ENCODE data around the gene SIM2.

Gene SIM2

DNA sequence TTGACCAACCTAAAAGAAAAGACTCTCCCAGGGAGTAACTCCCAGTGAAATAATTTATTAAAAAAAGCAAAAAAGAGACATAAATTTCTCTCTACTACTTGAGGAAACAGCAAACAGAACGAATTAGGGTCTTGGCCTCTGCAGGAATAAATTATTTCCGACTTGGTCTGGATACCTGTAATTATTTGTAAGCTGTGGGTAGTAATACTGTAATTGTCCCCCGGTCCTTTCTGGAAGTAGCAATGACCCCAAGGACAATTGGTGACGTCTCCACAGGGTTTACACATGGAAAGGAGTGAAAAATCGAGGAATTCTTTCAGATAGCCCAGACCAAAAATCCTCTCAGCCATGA is 3.7 kb upstream of the SIM2 start:
- no peak for TF ChIP-seq EZH2phosphoT487 (IDR thresholded peaks at IDR 0.05; ENCODE audit: low read depth)
- TF ChIP-seq, protein P1, sequence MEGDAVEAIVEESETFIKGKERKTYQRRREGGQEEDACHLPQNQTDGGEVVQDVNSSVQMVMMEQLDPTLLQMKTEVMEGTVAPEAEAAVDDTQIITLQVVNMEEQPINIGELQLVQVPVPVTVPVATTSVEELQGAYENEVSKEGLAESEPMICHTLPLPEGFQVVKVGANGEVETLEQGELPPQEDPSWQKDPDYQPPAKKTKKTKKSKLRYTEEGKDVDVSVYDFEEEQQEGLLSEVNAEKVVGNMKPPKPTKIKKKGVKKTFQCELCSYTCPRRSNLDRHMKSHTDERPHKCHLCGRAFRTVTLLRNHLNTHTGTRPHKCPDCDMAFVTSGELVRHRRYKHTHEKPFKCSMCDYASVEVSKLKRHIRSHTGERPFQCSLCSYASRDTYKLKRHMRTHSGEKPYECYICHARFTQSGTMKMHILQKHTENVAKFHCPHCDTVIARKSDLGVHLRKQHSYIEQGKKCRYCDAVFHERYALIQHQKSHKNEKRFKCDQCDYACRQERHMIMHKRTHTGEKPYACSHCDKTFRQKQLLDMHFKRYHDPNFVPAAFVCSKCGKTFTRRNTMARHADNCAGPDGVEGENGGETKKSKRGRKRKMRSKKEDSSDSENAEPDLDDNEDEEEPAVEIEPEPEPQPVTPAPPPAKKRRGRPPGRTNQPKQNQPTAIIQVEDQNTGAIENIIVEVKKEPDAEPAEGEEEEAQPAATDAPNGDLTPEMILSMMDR (IDR thresholded peaks at IDR 0.05; ENCODE audit: low read depth, low read length) = no peak
- no peaks in the 10 kb centered on the region for H3K79me2 ChIP-seq (ENCODE audit: low read length)
- no peak overlapping the region for H3K27ac ChIP-seq (ENCODE audit: low read length)
- H2AFZ ChIP-seq (ENCODE audit: low read depth, low read length) = no peak overlapping the region
- H3K27me3 ChIP-seq (ENCODE audit: low read depth, low read length) = no peaks in the 10 kb centered on the region
- no peak overlapping the region for H3K4me3 ChIP-seq (ENCODE audit: low read length)
- H3K9me3 ChIP-seq (ENCODE audit: insufficient read depth, low read length) = no peaks in the 10 kb centered on the region
- H3K9ac ChIP-seq (ENCODE audit: low read length) = no peak overlapping the region
- H4K20me1 ChIP-seq (ENCODE audit: insufficient read depth, low read length) = no peaks in the 10 kb centered on the region
- no peaks in the 10 kb centered on the region for H3K4me1 ChIP-seq (ENCODE audit: low read length)
- no peaks in the 10 kb centered on the region for H3K36me3 ChIP-seq (replicated peaks; ENCODE audit: low read depth, low read length)
- H3K4me2 ChIP-seq (ENCODE audit: low read length) = no peak overlapping the region

DNA sequence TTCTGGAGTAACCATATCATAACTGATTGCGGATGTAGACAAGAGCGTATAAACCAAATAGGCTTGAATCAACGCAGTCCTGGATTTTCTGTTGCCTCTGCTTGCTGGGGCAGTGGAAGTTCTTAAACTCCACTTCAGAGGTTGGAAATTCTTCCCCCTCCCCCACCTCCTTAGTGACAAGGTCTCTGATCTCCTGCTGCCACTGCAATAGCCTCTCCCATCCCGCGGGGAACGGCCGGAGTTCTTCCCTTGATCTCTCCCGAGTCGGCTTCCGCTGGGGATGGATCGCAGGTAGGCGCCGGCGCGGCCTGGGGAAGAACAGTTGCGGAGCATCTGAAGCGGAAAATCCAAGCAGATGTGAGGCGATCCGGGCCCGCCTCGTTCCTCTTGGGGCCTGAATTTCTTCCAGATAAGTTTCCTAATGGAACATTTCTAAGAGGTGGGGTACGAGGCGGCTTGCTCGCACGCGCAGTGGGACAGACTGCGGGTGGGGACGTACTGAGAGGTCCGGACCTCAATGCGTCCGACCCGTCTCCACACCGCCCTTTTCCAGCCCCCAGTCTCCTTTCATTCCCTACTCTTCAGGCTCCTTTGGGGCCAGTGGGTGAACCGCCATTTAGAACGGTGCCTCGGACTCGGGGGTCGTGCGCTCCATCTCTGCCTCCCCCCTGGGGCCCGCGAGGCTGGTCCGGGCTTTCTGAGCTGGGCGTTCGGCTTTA is 3.1 kb upstream of the SIM2 start:
- no peak overlapping the region for H2AFZ ChIP-seq (ENCODE audit: low read depth, low read length)
- no peak for TF ChIP-seq EZH2phosphoT487 (IDR thresholded peaks at IDR 0.05; ENCODE audit: low read depth)
- TF ChIP-seq, protein P1 (IDR thresholded peaks at IDR 0.05; ENCODE audit: low read depth, low read length) = no peak
- H3K4me3 ChIP-seq (ENCODE audit: low read length) = no peak overlapping the region
- no peaks in the 10 kb centered on the region for H4K20me1 ChIP-seq (ENCODE audit: insufficient read depth, low read length)
- H3K4me1 ChIP-seq (ENCODE audit: low read length) = no peaks in the 10 kb centered on the region
- no peaks in the 10 kb centered on the region for H3K36me3 ChIP-seq (replicated peaks; ENCODE audit: low read depth, low read length)
- H3K27ac ChIP-seq (ENCODE audit: low read length) = no peak overlapping the region
- H3K9me3 ChIP-seq (ENCODE audit: insufficient read depth, low read length) = no peaks in the 10 kb centered on the region
- H3K4me2 ChIP-seq (ENCODE audit: low read length) = no peak overlapping the region
- H3K9ac ChIP-seq (ENCODE audit: low read length) = no peak overlapping the region
- H3K79me2 ChIP-seq (ENCODE audit: low read length) = no peaks in the 10 kb centered on the region
- H3K27me3 ChIP-seq (ENCODE audit: low read depth, low read length) = no peaks in the 10 kb centered on the region

DNA sequence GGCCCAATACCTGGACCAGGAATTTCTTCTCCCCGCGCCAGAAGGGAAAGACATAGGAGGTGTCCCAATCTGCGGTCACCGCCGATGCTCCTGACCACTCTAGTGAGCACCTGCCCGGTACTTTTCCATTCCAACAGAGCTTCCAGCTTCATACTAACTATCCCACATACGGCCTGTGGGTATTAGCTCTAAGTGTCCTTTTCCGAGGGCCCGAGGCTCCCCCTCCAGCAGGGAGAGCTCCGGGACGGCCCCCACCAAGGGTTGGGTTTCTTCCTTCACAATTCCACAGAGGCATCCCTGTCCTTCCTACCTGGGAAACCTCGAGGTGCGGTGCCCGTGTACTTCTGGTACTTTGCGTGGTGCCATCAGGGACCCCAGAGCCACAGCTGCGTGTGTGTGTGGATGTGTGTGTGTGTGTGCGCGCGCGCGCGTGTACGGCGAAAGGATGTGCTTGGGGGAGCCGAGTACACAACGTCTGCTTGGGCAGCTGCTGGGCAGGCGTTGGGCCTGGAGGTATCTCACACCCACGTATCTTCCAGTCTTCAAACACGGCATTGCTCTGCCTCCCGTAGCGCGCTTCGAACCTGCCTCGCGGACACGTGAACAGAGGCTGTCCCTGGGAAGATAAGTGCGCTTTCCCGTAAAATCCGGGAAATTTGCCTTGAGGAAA is 2.4 kb upstream of the SIM2 start:
- no peak for TF ChIP-seq EZH2phosphoT487 (IDR thresholded peaks at IDR 0.05; ENCODE audit: low read depth)
- TF ChIP-seq, protein P1 (IDR thresholded peaks at IDR 0.05; ENCODE audit: low read depth, low read length) = no peak
- Histone ChIP-seq H3K79me2 (ENCODE audit: low read length) (no peaks in the 10 kb centered on the region), H4K20me1 (ENCODE audit: insufficient read depth, low read length) (no peaks in the 10 kb centered on the region), H3K27ac (ENCODE audit: low read length) (no peak overlapping the region), H3K4me1 (ENCODE audit: low read length) (no peaks in the 10 kb centered on the region), H3K9ac (ENCODE audit: low read length) (no peak overlapping the region), H3K4me3 (ENCODE audit: low read length) (no peak overlapping the region), H3K4me2 (ENCODE audit: low read length) (no peak overlapping the region), H3K36me3 (replicated peaks; ENCODE audit: low read depth, low read length) (no peaks in the 10 kb centered on the region), H2AFZ (ENCODE audit: low read depth, low read length) (no peak overlapping the region), H3K9me3 (ENCODE audit: insufficient read depth, low read length) (no peaks in the 10 kb centered on the region), H3K27me3 (ENCODE audit: low read depth, low read length) (no peaks in the 10 kb centered on the region)

DNA sequence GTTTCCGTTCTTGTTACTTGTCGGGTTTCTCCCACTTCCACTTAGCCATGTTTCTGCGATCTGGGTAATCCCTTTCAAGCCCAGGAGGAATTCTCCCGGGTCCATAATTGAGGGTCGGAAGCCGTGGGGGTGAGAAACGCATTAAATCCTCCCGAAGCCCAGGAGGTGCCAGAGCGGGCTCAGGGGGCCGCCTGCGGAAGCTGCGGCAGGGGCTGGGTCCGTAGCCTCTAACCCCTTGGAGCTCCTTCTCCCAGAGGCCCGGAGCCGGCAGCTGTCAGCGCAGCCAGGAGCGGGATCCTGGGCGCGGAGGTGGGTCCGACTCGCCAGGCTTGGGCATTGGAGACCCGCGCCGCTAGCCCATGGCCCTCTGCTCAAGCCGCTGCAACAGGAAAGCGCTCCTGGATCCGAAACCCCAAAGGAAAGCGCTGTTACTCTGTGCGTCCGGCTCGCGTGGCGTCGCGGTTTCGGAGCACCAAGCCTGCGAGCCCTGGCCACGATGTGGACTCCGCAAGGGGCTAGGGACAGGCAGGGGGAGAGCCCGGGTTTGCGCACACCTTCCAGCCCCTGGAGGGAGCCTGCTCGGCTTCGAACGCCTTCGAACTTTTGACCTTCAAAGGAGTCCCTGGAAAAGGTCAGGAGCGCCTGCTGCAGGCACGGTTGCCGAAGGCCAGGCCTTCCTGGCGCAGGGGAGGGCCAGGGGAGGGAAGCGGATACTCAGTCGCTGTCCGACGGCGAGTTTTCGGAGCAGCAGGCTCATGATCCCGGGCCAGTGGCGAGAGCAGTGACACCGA is 1.7 kb upstream of the SIM2 start:
- TF ChIP-seq EZH2phosphoT487 (IDR thresholded peaks at IDR 0.05; ENCODE audit: low read depth) = no peak
- TF ChIP-seq, protein P1 (IDR thresholded peaks at IDR 0.05; ENCODE audit: low read depth, low read length) = no peak
- no peak overlapping the region for H2AFZ ChIP-seq (ENCODE audit: low read depth, low read length)
- no peak overlapping the region for H3K4me3 ChIP-seq (ENCODE audit: low read length)
- no peak overlapping the region for H3K27ac ChIP-seq (ENCODE audit: low read length)
- H3K9ac ChIP-seq (ENCODE audit: low read length) = no peak overlapping the region
- H4K20me1 ChIP-seq (ENCODE audit: insufficient read depth, low read length) = no peaks in the 10 kb centered on the region
- H3K4me2 ChIP-seq (ENCODE audit: low read length) = no peak overlapping the region
- H3K79me2 ChIP-seq (ENCODE audit: low read length) = no peaks in the 10 kb centered on the region
- H3K9me3 ChIP-seq (ENCODE audit: insufficient read depth, low read length) = no peaks in the 10 kb centered on the region
- no peaks in the 10 kb centered on the region for H3K36me3 ChIP-seq (replicated peaks; ENCODE audit: low read depth, low read length)
- H3K4me1 ChIP-seq (ENCODE audit: low read length) = no peaks in the 10 kb centered on the region
- H3K27me3 ChIP-seq (ENCODE audit: low read depth, low read length) = no peaks in the 10 kb centered on the region
